ENCODE data around the gene LDHB.

LDHB gene

GRCh38 chr12:21655591-21655990 lies 2.1 kb downstream of the LDHB start:
- H3K27ac ChIP-seq (ENCODE audit: low read depth, low read length): 0 out of 2 replicates have a peak overlapping the region, but pooled peaks have one; percentile 88
- H4K20me1 ChIP-seq (ENCODE audit: low read depth, low read length): peaks cover 38% of the 10 kb centered on the region
- H2AFZ ChIP-seq (ENCODE audit: low read depth, low read length, severe bottlenecking): no peak overlapping the region
- H3K4me2 ChIP-seq (ENCODE audit: low read depth, low read length, poor library complexity, severe bottlenecking): peak overlapping the region; percentile 85
- TF ChIP-seq, protein P1, sequence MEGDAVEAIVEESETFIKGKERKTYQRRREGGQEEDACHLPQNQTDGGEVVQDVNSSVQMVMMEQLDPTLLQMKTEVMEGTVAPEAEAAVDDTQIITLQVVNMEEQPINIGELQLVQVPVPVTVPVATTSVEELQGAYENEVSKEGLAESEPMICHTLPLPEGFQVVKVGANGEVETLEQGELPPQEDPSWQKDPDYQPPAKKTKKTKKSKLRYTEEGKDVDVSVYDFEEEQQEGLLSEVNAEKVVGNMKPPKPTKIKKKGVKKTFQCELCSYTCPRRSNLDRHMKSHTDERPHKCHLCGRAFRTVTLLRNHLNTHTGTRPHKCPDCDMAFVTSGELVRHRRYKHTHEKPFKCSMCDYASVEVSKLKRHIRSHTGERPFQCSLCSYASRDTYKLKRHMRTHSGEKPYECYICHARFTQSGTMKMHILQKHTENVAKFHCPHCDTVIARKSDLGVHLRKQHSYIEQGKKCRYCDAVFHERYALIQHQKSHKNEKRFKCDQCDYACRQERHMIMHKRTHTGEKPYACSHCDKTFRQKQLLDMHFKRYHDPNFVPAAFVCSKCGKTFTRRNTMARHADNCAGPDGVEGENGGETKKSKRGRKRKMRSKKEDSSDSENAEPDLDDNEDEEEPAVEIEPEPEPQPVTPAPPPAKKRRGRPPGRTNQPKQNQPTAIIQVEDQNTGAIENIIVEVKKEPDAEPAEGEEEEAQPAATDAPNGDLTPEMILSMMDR (IDR thresholded peaks at IDR 0.05; ENCODE audit: insufficient read depth, low read length, poor library complexity, severe bottlenecking): no peak
- no peak for TF ChIP-seq EZH2phosphoT487 (conservative IDR thresholded peaks at IDR 0.05; ENCODE audit: low read length)
- no peaks in the 10 kb centered on the region for H3K9me3 ChIP-seq (ENCODE audit: insufficient read depth, low read length)
- H3K79me2 ChIP-seq (ENCODE audit: insufficient read depth, low read length): peaks cover 66% of the 10 kb centered on the region
- peaks cover 41% of the 10 kb centered on the region for H3K36me3 ChIP-seq (ENCODE audit: low read length)
- no peaks in the 10 kb centered on the region for H3F3A ChIP-seq (ENCODE audit: insufficient read depth)
- peak overlapping the region; percentile 92 for H3K9ac ChIP-seq (ENCODE audit: low read length)
- no peaks in the 10 kb centered on the region for H3K9me2 ChIP-seq (replicated peaks; ENCODE audit: insufficient read depth, low read length)
- H3K4me3 ChIP-seq (ENCODE audit: insufficient read depth, low read length, poor library complexity, severe bottlenecking): peak overlapping the region; percentile 98
- no peaks in the 10 kb centered on the region for H3K27me3 ChIP-seq (ENCODE audit: low read length)

DNA sequence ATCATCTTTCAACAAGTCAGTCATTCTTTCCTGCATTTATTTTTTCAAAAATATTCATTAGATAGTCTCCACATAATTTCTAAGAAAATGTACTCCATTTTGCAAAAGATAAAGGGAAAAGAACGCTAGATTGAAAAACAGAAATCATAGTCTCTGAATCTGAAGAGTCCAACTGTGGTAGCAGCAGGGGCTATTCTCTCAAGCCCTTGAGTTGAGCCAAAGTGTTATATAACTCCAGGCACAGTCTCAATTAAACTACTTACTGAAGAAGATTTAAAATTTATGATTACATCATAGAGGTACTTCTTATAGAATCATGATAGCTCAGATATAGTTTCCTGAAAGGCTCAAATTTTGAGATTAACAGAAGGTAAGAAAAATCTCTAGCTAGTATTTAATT lies 5.8 kb downstream of the LDHB start:
- Histone ChIP-seq H3F3A (ENCODE audit: insufficient read depth) (no peaks in the 10 kb centered on the region; the same call in 1 of the 2 replicates), H2AFZ (ENCODE audit: low read depth, low read length, severe bottlenecking) (no peak overlapping the region), H3K79me2 (ENCODE audit: insufficient read depth, low read length) (peaks cover 73% of the 10 kb centered on the region), H3K9me3 (ENCODE audit: insufficient read depth, low read length) (no peaks in the 10 kb centered on the region), H4K20me1 (ENCODE audit: low read depth, low read length) (peaks cover 56% of the 10 kb centered on the region), H3K4me3 (ENCODE audit: insufficient read depth, low read length, poor library complexity, severe bottlenecking) (no peak overlapping the region), H3K27ac (ENCODE audit: low read depth, low read length) (no peak overlapping the region), H3K9ac (ENCODE audit: low read length) (no peak overlapping the region), H3K36me3 (ENCODE audit: low read length) (peaks cover 62% of the 10 kb centered on the region), H3K9me2 (replicated peaks; ENCODE audit: insufficient read depth, low read length) (no peaks in the 10 kb centered on the region), H3K4me2 (ENCODE audit: low read depth, low read length, poor library complexity, severe bottlenecking) (no peak overlapping the region), H3K27me3 (ENCODE audit: low read length) (no peaks in the 10 kb centered on the region)
- TF ChIP-seq, protein P1 (IDR thresholded peaks at IDR 0.05; ENCODE audit: insufficient read depth, low read length, poor library complexity, severe bottlenecking): no peak
- no peak for TF ChIP-seq EZH2phosphoT487 (conservative IDR thresholded peaks at IDR 0.05; ENCODE audit: low read length)

GRCh38 chr12:21650997-21651396 lies 6.6 kb downstream of the LDHB start:
- Histone ChIP-seq H3K36me3 (ENCODE audit: low read length) (peaks cover 70% of the 10 kb centered on the region), H4K20me1 (ENCODE audit: low read depth, low read length) (peaks cover 51% of the 10 kb centered on the region), H3K27me3 (ENCODE audit: low read length) (no peaks in the 10 kb centered on the region), H3K9me2 (replicated peaks; ENCODE audit: insufficient read depth, low read length) (no peaks in the 10 kb centered on the region), H3F3A (ENCODE audit: insufficient read depth) (no peaks in the 10 kb centered on the region; the same call in 1 of the 2 replicates), H3K4me3 (ENCODE audit: insufficient read depth, low read length, poor library complexity, severe bottlenecking) (no peak overlapping the region), H3K27ac (ENCODE audit: low read depth, low read length) (no peak overlapping the region), H3K4me2 (ENCODE audit: low read depth, low read length, poor library complexity, severe bottlenecking) (no peak overlapping the region), H3K9ac (ENCODE audit: low read length) (no peak overlapping the region), H3K79me2 (ENCODE audit: insufficient read depth, low read length) (peaks cover 66% of the 10 kb centered on the region), H2AFZ (ENCODE audit: low read depth, low read length, severe bottlenecking) (no peak overlapping the region), H3K9me3 (ENCODE audit: insufficient read depth, low read length) (no peaks in the 10 kb centered on the region)
- TF ChIP-seq, protein P1 (IDR thresholded peaks at IDR 0.05; ENCODE audit: insufficient read depth, low read length, poor library complexity, severe bottlenecking): no peak
- no peak for TF ChIP-seq EZH2phosphoT487 (conservative IDR thresholded peaks at IDR 0.05; ENCODE audit: low read length)

All from SU-DHL-6 (cell line).